A549 treated with DMSO at 1 μM for 4 hours (cell line): ENCODE data around the gene DCAF16. TPM values are rescaled to one million over a fixed set of nuclear protein-coding genes. Genes with fewer than 3 reads are reported as not detected.

ENCODE experiments used
- total RNA-seq: library from RNA; stranded (reverse); fragments of 200-300 nt; extraction: Qiagen RNA extraction; gene quantifications from 5 replicates; pipeline ENCODE4 v1.2.3, GENCODE V29; 2022; ENCODE audit warnings: low read depth

DCAF16 gene
- 5.1 to 11.8 TPM (median 7.4 TPM) in 5 replicates for total RNA-seq

DNA sequence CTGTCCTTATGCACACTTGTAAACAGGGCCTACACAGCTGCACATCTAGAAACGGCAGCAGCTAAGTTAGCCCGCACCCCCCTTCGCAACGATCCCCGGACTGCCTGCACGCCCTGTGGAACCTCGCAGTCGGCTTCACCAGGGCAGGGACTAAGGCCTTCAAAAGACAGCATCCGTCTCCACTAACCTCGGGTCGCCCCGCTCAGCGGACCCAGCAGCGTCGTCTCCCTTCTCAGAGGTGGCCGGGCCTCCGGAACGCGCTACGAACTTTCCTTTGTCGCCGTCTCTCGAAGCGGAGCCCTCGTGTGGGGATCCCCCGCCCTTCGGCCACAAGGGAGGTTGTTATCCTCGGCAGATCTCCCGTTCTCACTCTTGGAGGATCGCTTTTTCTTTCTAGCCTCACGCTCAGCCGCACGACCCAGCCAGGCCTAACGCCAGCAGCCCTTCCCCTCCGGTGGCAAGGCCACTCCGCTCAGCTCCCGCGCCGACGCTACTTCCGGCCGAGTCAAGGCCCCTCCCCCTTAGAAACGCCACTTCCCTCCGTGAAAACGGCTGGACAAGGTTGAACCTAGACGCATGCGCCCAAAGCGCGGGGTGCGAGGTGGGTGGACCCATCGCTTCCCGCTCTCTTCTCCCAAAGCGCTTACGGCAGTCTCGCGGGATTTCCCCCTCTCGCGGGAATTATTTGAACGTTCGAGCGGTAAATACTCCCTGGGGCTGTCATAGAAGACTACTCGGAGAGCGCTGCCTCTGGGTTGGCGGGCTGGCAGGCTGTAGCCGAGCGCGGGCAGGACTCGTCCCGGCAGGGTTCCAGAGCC lies at the start of gene DCAF16, which contains the start of gene NCAPG:
DCAF16 (minus strand) TSS at position 498 of the 818 bp plus-strand sequence. CDS start 6,616 bp downstream, outside the sequence.
NCAPG (plus strand) TSS at position 720 of the 818 bp plus-strand sequence. CDS start 99 bp downstream, outside the sequence.

GRCh38 chr4:17781300-17782287 lies 29.0 kb downstream of the DCAF16 start, which contains the start of gene FAM184B:
Gene FAM184B (minus strand): TSS chr4:17781621. CDS start chr4:17781299, 322 bp downstream.

Other genes starting within 250 kb of the DCAF16 start
- gene LAP3, start 233.6 kb downstream of the DCAF16 start, total RNA-seq = 34.4 to 42.5 TPM (median 37.0 TPM) in 5 replicates
- gene MED28, start 196.1 kb downstream of the DCAF16 start, total RNA-seq = 26.8 to 35.6 TPM (median 32.9 TPM) in 5 replicates
- 0.02 to 0.05 TPM (median 0.03 TPM) in 3 of 5 replicates, not detected in the others for gene FAM184B, start 29.1 kb downstream of the DCAF16 start, total RNA-seq
- 20.4 to 32.9 TPM (median 29.1 TPM) in 5 replicates for gene NCAPG, start 222 bp upstream of the DCAF16 start, total RNA-seq
- 4.2 to 6.1 TPM (median 4.9 TPM) in 5 replicates for gene LCORL, start 211.0 kb upstream of the DCAF16 start, total RNA-seq